Endothelial cell of umbilical vein (primary cell): Measurements from ENCODE around the gene KDM4C. TPM values are rescaled to one million over a fixed set of nuclear protein-coding genes. Genes with fewer than 3 reads are reported as not detected.

Experiments
- BruUV-seq: library from RNA; stranded (reverse); fragments of 400-500 nt; replicated peaks from 2 replicates; lab custom pipeline; 2021; lab: Mats Ljungman, UMichigan
- CTCF ChIA-PET: fragments of 300-600, 350-600 bp; sonication (Branson Sonifier 250); formaldehyde crosslinking; loops from one replicate; lab custom pipeline; 2021; ENCODE audit warnings: antibody characterized with exemption, inconsistent platforms; lab: Charles Lee
- POLR2A ChIA-PET: fragments of 300-600, 350-600 bp; sonication (Branson Sonifier 250); formaldehyde crosslinking; loops from one replicate; lab custom pipeline; 2021; ENCODE audit warnings: antibody characterized with exemption, inconsistent platforms; lab: Charles Lee
- DNase-seq: peaks from one replicate; pipeline ENCODE4 v3.0.0-alpha.2; 2011; ENCODE audit warnings: low read depth, low spot score
- FAIRE-seq: peaks from 2 replicates; lab custom pipeline; 2011; peaks lifted over from hg19 to GRCh38; lab: Jason Lieb, UNC
- H2AFZ ChIP-seq: 2 replicates; pipeline ENCODE4 v1.6.0; 2012; ENCODE audit warnings: low read depth, low read length, control low read depth, inconsistent platforms
- H3K27ac ChIP-seq: 2 replicates; pipeline ENCODE4 v1.5.1; 2011; ENCODE audit warnings: low read depth, mild to moderate bottlenecking, control low read depth, low read length, moderate library complexity; ENCODE audit not compliant: insufficient read depth
- H3K27me3 ChIP-seq, 2 experiments: 2 replicates each; pipeline versions ENCODE4 v1.6.0 to v1.6.1; 2011; ENCODE audit warnings: low read length in 2 of 2, mixed read lengths in 1 of 2; ENCODE audit not compliant: control insufficient read depth in 2 of 2, insufficient read depth in 2 of 2
- H3K36me3 ChIP-seq, 2 experiments: 2 replicates in 1 of 2; 3 replicates in 1 of 2; pipeline ENCODE4 v1.5.1; 2011; ENCODE audit warnings: low read length in 2 of 2, mild to moderate bottlenecking in 1 of 2, moderate library complexity in 1 of 2; ENCODE audit not compliant: control insufficient read depth in 2 of 2, insufficient read depth in 2 of 2; ENCODE audit errors: extremely low read depth in 1 of 2
- H3K4me1 ChIP-seq: 3 replicates; pipeline ENCODE4 v1.5.1; 2011; ENCODE audit warnings: mild to moderate bottlenecking, low read length; ENCODE audit not compliant: control insufficient read depth, insufficient read depth; ENCODE audit errors: extremely low read depth
- H3K4me2 ChIP-seq: 2 replicates; pipeline ENCODE4 v1.6.1; 2011; ENCODE audit warnings: low read length, control low read depth, mixed read lengths; ENCODE audit not compliant: insufficient read depth
- H3K4me3 ChIP-seq, 3 experiments: fragments of 200-600 bp in 1 of 3; sonication (generic), shearing (Covaris generic) in 1 of 3; replicated peaks in 1 of 3; 2 replicates each; pipeline ENCODE4 v1.5.1; 2011 to 2016; ENCODE audit warnings: control low read depth in 3 of 3, low read length in 3 of 3, mild to moderate bottlenecking in 2 of 3, inconsistent platforms in 1 of 3, low read depth in 1 of 3, moderate library complexity in 1 of 3; ENCODE audit not compliant: insufficient read depth in 1 of 3
- H3K79me2 ChIP-seq: 2 replicates; pipeline ENCODE4 v1.6.0; 2012; ENCODE audit warnings: low read length, inconsistent platforms; ENCODE audit not compliant: control insufficient read depth, insufficient read depth
- H3K9ac ChIP-seq: replicated peaks from 2 replicates; pipeline ENCODE3; 2011; ENCODE audit warnings: low read length, control low read depth; ENCODE audit not compliant: insufficient read depth; ENCODE audit errors: extremely low read depth
- H3K9me1 ChIP-seq: replicated peaks from 3 replicates; pipeline ENCODE4 v1.6.0; 2011; ENCODE audit warnings: mild to moderate bottlenecking, low read length; ENCODE audit not compliant: control insufficient read depth, insufficient read depth; ENCODE audit errors: extremely low read depth
- H3K9me3 ChIP-seq: replicated peaks from 2 replicates; pipeline ENCODE4 v1.5.1; 2012; ENCODE audit warnings: low read length, inconsistent platforms; ENCODE audit not compliant: control insufficient read depth, insufficient read depth
- H4K20me1 ChIP-seq: replicated peaks from 2 replicates; pipeline ENCODE3; 2011; ENCODE audit warnings: mild to moderate bottlenecking, low read length; ENCODE audit not compliant: control insufficient read depth, insufficient read depth; ENCODE audit errors: extremely low read depth
- EZH2 ChIP-seq: IDR thresholded peaks from 2 replicates; pipeline ENCODE4 v1.6.1; 2012; ENCODE audit warnings: borderline replicate concordance, low read depth, mild to moderate bottlenecking, moderate library complexity, low read length, inconsistent platforms; ENCODE audit not compliant: severe bottlenecking
- FOS ChIP-seq: IDR thresholded peaks from 2 replicates; pipeline ENCODE4 v1.6.1; 2011; ENCODE audit warnings: mild to moderate bottlenecking, low read length, moderate library complexity, borderline replicate concordance; ENCODE audit not compliant: insufficient read depth
- GATA2 ChIP-seq: IDR thresholded peaks from 2 replicates; pipeline ENCODE4 v1.7.0; 2011; ENCODE audit warnings: low read depth, mild to moderate bottlenecking, moderate library complexity, mixed read lengths, low read length; ENCODE audit not compliant: insufficient read length, insufficient read depth
- JUN ChIP-seq: IDR thresholded peaks from 2 replicates; pipeline ENCODE4 v1.6.1; 2011; ENCODE audit warnings: borderline replicate concordance, low read depth; ENCODE audit not compliant: insufficient read length, insufficient read depth
- MYC ChIP-seq: IDR thresholded peaks from one replicate; pipeline ENCODE4 v1.6.1; 2011; ENCODE audit warnings: mild to moderate bottlenecking, low read depth, low read length
- POLR2A ChIP-seq: IDR thresholded peaks from 2 replicates; pipeline ENCODE4 v1.6.1; 2012; ENCODE audit warnings: low read depth, mild to moderate bottlenecking, control low read depth, low read length
- POLR2AphosphoS5 ChIP-seq: IDR thresholded peaks from 2 replicates; pipeline ENCODE4 v1.6.1; 2012; ENCODE audit warnings: low read depth, mild to moderate bottlenecking, control low read depth, low read length, moderate library complexity; ENCODE audit not compliant: insufficient read depth
- dilution Hi-C: fragments of 300-500 bp; cut with MboI; formaldehyde crosslinking; loops from one replicate; pipeline ENCODE4 v1.15.0; 2019; ENCODE audit warnings: low sequenced_read_pairs; ENCODE audit not compliant: extremely low pct_ligation_motif_present
- intact Hi-C: fragments of 100-400 bp; cut with micrococcal nuclease; formaldehyde crosslinking; loops from one replicate; pipeline ENCODE4 v1.10.0; 2022
- polyA plus RNA-seq, 4 experiments: library from polyadenylated mRNA; depleted of rRNA in 3 of 4; stranded (reverse) in 3 of 4; unstranded in 1 of 4; fragments of >200 nt; gene quantifications; 2 replicates each; pipeline versions ENCODE4 v1.2.1 to v1.2.3, GENCODE V29; 2011 to 2012; ENCODE audit warnings: missing spikeins in 1 of 4
- total RNA-seq: library from RNA; stranded (reverse); gene quantifications from 2 replicates; pipeline ENCODE4 v1.2.3, GENCODE V29; 2021
- TF ChIP-seq, protein P1 (sequence below), 2 donors: IDR thresholded peaks; 1 replicate in 1 of 2; 2 replicates in 1 of 2; pipeline ENCODE4 v1.5.1; 2011; ENCODE audit warnings: low read length in 2 of 2, mild to moderate bottlenecking in 2 of 2, moderate library complexity in 2 of 2, control low read depth in 1 of 2, inconsistent platforms in 1 of 2, low read depth in 1 of 2; ENCODE audit not compliant: insufficient read depth in 1 of 2; ENCODE audit errors: extremely low read depth in 1 of 2
- TF ChIP-seq, protein P2 (sequence below): IDR thresholded peaks from 2 replicates; pipeline ENCODE4 v1.6.1; 2011; ENCODE audit not compliant: insufficient read depth, insufficient read length

KDM4C gene
- total and polyA plus RNA-seq, 2 donors (not counting 3 experiments of a cell fraction or from before 2014, with no cell fraction given), result 5.4 to 15.0 TPM

DNA sequence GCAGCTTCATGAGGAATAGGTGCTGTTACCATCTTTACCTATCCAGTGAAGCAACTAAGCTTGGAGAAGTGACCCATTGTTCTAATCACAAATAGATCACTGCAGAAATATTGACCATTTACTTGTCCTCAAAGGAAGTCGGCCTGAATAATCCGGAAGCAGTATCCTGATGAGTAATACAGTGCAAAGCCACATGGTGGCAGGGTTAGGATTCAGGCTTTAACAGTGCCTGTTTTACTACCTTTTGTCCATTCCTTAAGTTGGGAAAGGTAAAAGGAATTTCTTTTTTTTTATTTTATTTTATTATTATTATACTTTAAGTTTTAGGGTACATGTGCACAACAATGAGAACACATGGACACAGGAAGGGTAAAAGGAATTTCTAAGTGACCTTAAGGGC lies 336.3 kb downstream of the KDM4C start:
- no TSS peak for BruUV-seq
- dilution Hi-C loops, result no loop called here
- H4K20me1 ChIP-seq, result no peaks in the 10 kb centered on the region
- TF ChIP-seq POLR2AphosphoS5 (no peak), POLR2A (no peak), GATA2 (no peak), JUN (peak; percentile 26), MYC (no peak), FOS (peak; percentile 54), EZH2 (no peak)
- TF ChIP-seq, protein P1, sequence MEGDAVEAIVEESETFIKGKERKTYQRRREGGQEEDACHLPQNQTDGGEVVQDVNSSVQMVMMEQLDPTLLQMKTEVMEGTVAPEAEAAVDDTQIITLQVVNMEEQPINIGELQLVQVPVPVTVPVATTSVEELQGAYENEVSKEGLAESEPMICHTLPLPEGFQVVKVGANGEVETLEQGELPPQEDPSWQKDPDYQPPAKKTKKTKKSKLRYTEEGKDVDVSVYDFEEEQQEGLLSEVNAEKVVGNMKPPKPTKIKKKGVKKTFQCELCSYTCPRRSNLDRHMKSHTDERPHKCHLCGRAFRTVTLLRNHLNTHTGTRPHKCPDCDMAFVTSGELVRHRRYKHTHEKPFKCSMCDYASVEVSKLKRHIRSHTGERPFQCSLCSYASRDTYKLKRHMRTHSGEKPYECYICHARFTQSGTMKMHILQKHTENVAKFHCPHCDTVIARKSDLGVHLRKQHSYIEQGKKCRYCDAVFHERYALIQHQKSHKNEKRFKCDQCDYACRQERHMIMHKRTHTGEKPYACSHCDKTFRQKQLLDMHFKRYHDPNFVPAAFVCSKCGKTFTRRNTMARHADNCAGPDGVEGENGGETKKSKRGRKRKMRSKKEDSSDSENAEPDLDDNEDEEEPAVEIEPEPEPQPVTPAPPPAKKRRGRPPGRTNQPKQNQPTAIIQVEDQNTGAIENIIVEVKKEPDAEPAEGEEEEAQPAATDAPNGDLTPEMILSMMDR (IDR thresholded peaks at IDR 0.05; ENCODE audit: extremely low read depth in 1 of 2, insufficient read depth in 1 of 2, low read depth in 1 of 2, low read length in 2 of 2), result peak; percentile 15 to 28
- TF ChIP-seq, protein P2, sequence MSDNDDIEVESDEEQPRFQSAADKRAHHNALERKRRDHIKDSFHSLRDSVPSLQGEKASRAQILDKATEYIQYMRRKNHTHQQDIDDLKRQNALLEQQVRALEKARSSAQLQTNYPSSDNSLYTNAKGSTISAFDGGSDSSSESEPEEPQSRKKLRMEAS, result no peak
- ChIA-PET CTCF (interaction anchor here (1.1 to 1.3 kb wide), 2 partner anchors 35 to 92 kb away, joined by 3 read pairs; no protein-coding TSS in a partner anchor), POLR2A (no interaction called here)
- no peaks in the 10 kb centered on the region for H3K27me3 ChIP-seq
- H2AFZ ChIP-seq, result peak overlapping the region; percentile 73
- peak; percentile 78 for FAIRE-seq
- no peak overlapping the region for H3K27ac ChIP-seq
- no peaks in the 10 kb centered on the region for H3K36me3 ChIP-seq
- H3K79me2 ChIP-seq, result no peaks in the 10 kb centered on the region
- no peak overlapping the region for H3K4me3 ChIP-seq
- peak; percentile 40 for DNase-seq
- H3K4me2 ChIP-seq, result peak overlapping the region; percentile 28
- intact Hi-C loops, result loop anchor here (5.0 kb wide), 1 partner anchor 93 kb away; no protein-coding TSS in a partner anchor
- no peaks in the 10 kb centered on the region for H3K9me1 ChIP-seq
- no peaks in the 10 kb centered on the region for H3K9me3 ChIP-seq
- H3K4me1 ChIP-seq, result peaks cover 19% of the 10 kb centered on the region
- no peak overlapping the region for H3K9ac ChIP-seq
